OCI-LY3 (cell line): ENCODE measurements around the gene ACTL6A.

Experiments used
- H2AFZ ChIP-seq: fragments of 200-600, 300-600 bp; shearing (Covaris generic); 2 replicates; pipeline ENCODE4 v1.6.0; 2014; ENCODE audit warnings: antibody characterized with exemption, low read depth, low read length
- H3K27ac ChIP-seq: fragments of 200-600, 300-600 bp; sonication (generic); 2 replicates; pipeline ENCODE4 v1.5.1; 2014; ENCODE audit warnings: mild to moderate bottlenecking, low read length, moderate library complexity, mixed read lengths
- H3K27me3 ChIP-seq: fragments of 200-600, 300-600 bp; sonication (generic); 2 replicates; pipeline ENCODE4 v1.6.1; 2014; ENCODE audit warnings: low read depth, low read length, mixed read lengths
- H3K36me3 ChIP-seq: fragments of 200-600, 300-600 bp; sonication (generic); replicated peaks from 2 replicates; pipeline ENCODE3; 2014; ENCODE audit warnings: low read depth, low read length, mixed read lengths
- H3K4me1 ChIP-seq: fragments of 300-600, 200-600 bp; sonication (generic); 2 replicates; pipeline ENCODE4 v1.6.1; 2014; ENCODE audit warnings: low read length, mixed read lengths
- H3K4me2 ChIP-seq: fragments of 200-600, 300-600 bp; sonication (generic); 2 replicates; pipeline ENCODE4 v1.6.1; 2014; ENCODE audit warnings: low read length, mixed read lengths
- H3K4me3 ChIP-seq: fragments of 300-600, 200-600 bp; sonication (generic); 2 replicates; pipeline ENCODE4 v1.5.1; 2014; ENCODE audit warnings: antibody characterized with exemption, mild to moderate bottlenecking, low read length, moderate library complexity
- H3K79me2 ChIP-seq: fragments of 300-600, 200-600 bp; shearing (Covaris generic); 2 replicates; pipeline ENCODE4 v1.6.1; 2014; ENCODE audit warnings: mild to moderate bottlenecking, low read length, mixed read lengths
- H3K9ac ChIP-seq: fragments of 300-600, 200-600 bp; shearing (Covaris generic); 2 replicates; pipeline ENCODE4 v1.6.0; 2014; ENCODE audit warnings: mild to moderate bottlenecking, low read length, moderate library complexity
- H3K9me3 ChIP-seq: fragments of 200-600, 300-600 bp; shearing (Covaris generic); 2 replicates; pipeline ENCODE4 v1.6.1; 2014; ENCODE audit warnings: low read length, mixed read lengths; ENCODE audit not compliant: insufficient read depth
- H4K20me1 ChIP-seq: fragments of 200-600, 300-600 bp; sonication (generic); 2 replicates; pipeline ENCODE4 v1.6.1; 2016; ENCODE audit warnings: low read length, mixed read lengths; ENCODE audit not compliant: insufficient read depth
- CTCF ChIP-seq: fragments of 200-600, 300-600 bp; sonication (generic); IDR thresholded peaks from 2 replicates; pipeline ENCODE4 v1.5.1; 2014; ENCODE audit warnings: antibody characterized with exemption, low read length, low read depth
- EZH2phosphoT487 ChIP-seq: fragments of 200-600 bp; shearing (Covaris generic); IDR thresholded peaks from 2 replicates; pipeline ENCODE4 v1.6.1; 2018; ENCODE audit warnings: antibody characterized with exemption, mixed run types, low read depth

ACTL6A gene

GRCh38 chr3:179589143-179589542, 26.4 kb downstream of the ACTL6A start:
- TF ChIP-seq EZH2phosphoT487 (no peak), CTCF (no peak)
- H4K20me1 ChIP-seq = no peaks in the 10 kb centered on the region
- H3K9me3 ChIP-seq = no peaks in the 10 kb centered on the region
- H3K9ac ChIP-seq = no peak overlapping the region
- H3K4me3 ChIP-seq = no peak overlapping the region
- H2AFZ ChIP-seq = no peak overlapping the region
- H3K27ac ChIP-seq = no peak overlapping the region
- no peaks in the 10 kb centered on the region for H3K27me3 ChIP-seq
- no peak overlapping the region for H3K4me2 ChIP-seq
- peaks cover 10% of the 10 kb centered on the region for H3K4me1 ChIP-seq
- peaks cover 57% of the 10 kb centered on the region for H3K36me3 ChIP-seq
- no peaks in the 10 kb centered on the region for H3K79me2 ChIP-seq

GRCh38 chr3:179590669-179591068, 27.9 kb downstream of the ACTL6A start:
- Histone ChIP-seq H3K79me2 (no peaks in the 10 kb centered on the region), H3K4me3 (no peak overlapping the region), H2AFZ (no peak overlapping the region), H3K27ac (no peak overlapping the region), H3K4me2 (no peak overlapping the region), H3K27me3 (no peaks in the 10 kb centered on the region), H3K9ac (no peak overlapping the region), H3K4me1 (peaks cover 10% of the 10 kb centered on the region), H4K20me1 (no peaks in the 10 kb centered on the region), H3K36me3 (peaks cover 61% of the 10 kb centered on the region), H3K9me3 (no peaks in the 10 kb centered on the region)
- TF ChIP-seq CTCF (no peak), EZH2phosphoT487 (no peak)

GRCh38 chr3:179591313-179591712, 28.6 kb downstream of the ACTL6A start:
- Histone ChIP-seq H3K4me2 (no peak overlapping the region), H2AFZ (no peak overlapping the region), H3K36me3 (peaks cover 61% of the 10 kb centered on the region), H3K9me3 (no peaks in the 10 kb centered on the region), H3K4me3 (no peak overlapping the region), H3K79me2 (no peaks in the 10 kb centered on the region), H4K20me1 (no peaks in the 10 kb centered on the region), H3K27ac (no peak overlapping the region), H3K4me1 (peaks cover 10% of the 10 kb centered on the region), H3K9ac (no peak overlapping the region), H3K27me3 (no peaks in the 10 kb centered on the region)
- TF ChIP-seq CTCF = no peak
- TF ChIP-seq EZH2phosphoT487 = no peak

- H3K27ac ChIP-seq = no peak overlapping the region
- H3K9ac ChIP-seq = no peak overlapping the region
- no peak overlapping the region for H3K4me3 ChIP-seq
- no peak for TF ChIP-seq EZH2phosphoT487
- TF ChIP-seq CTCF = no peak
- H3K9me3 ChIP-seq = no peaks in the 10 kb centered on the region
- no peak overlapping the region for H3K4me2 ChIP-seq
- no peaks in the 10 kb centered on the region for H3K27me3 ChIP-seq
- peaks cover 34% of the 10 kb centered on the region for H3K36me3 ChIP-seq
- peaks cover 20% of the 10 kb centered on the region for H3K79me2 ChIP-seq
- no peak overlapping the region for H2AFZ ChIP-seq
- peaks cover 5% of the 10 kb centered on the region; the same call in 1 of the 2 replicates for H3K4me1 ChIP-seq
- H4K20me1 ChIP-seq = no peaks in the 10 kb centered on the region
Measured at GRCh38 chr3:179599531-179599930, 36.8 kb downstream of the ACTL6A start.
